ENCODE results near the gene MYOG. TPM values are rescaled to one million over a fixed set of nuclear protein-coding genes. Genes with fewer than 3 reads are reported as not detected.

The MYOG gene
- total RNA-seq, 2 experiments from 2014 or later = not detected

- no peaks in the 10 kb centered on the region for H3K9me2 ChIP-seq (ENCODE audit: insufficient read depth, low read length)
- H3K36me3 ChIP-seq (ENCODE audit: insufficient read depth, low read length) = no peaks in the 10 kb centered on the region
- no peak for DNase-seq (ENCODE audit: low spot score)
- H3K79me2 ChIP-seq (ENCODE audit: insufficient read depth, low read depth, low read length) = no peaks in the 10 kb centered on the region
- no peak within 1 kb of the TSS for H3K4me2 ChIP-seq (ENCODE audit: low read length)
- no peak within 1 kb of the TSS for H3K27ac ChIP-seq (ENCODE audit: low read depth, low read length, poor library complexity, severe bottlenecking)
- H3K4me1 ChIP-seq (ENCODE audit: insufficient read depth, low read length, poor library complexity, severe bottlenecking) = no peaks in the 10 kb centered on the region
- no peaks in the 10 kb centered on the region for H4K20me1 ChIP-seq (ENCODE audit: insufficient read depth, low read length)
- H3K4me3 ChIP-seq (ENCODE audit: low read depth, low read length, poor library complexity, severe bottlenecking) = no peak within 1 kb of the TSS
- intact Hi-C loops (cut with micrococcal nuclease; ENCODE audit: unreplicated experiment) = no loop called here
- TF ChIP-seq EZH2phosphoT487 (IDR thresholded peaks at IDR 0.05; ENCODE audit: borderline replicate concordance, low read depth, low read length) (no peak), CTCF (conservative IDR thresholded peaks at IDR 0.05; ENCODE audit: low read length) (no peak)
- no peaks in the 10 kb centered on the region for H3K9me3 ChIP-seq (ENCODE audit: low read length)
- ChIA-PET CTCF (ENCODE audit: unreplicated experiment) (interaction anchor here (0.6 kb wide), 1 partner anchor 17 kb away, joined by 3 read pairs; no protein-coding TSS in a partner anchor), POLR2A (no interaction called here)
- H2AFZ ChIP-seq (ENCODE audit: low read length) = no peak within 1 kb of the TSS
- no TSS peak for BruUV-seq (replicated peaks)
Measured at GRCh38 chr1:203127666-203128430, 42.0 kb upstream of the MYOG start, which contains the start of gene ADORA1. Gene ADORA1 (plus strand): TSS chr1:203127726. CDS start chr1:203128842, 1,116 bp downstream.

- Histone ChIP-seq H4K20me1 (ENCODE audit: insufficient read depth, low read length) (no peaks in the 10 kb centered on the region), H3K4me3 (ENCODE audit: low read depth, low read length, poor library complexity, severe bottlenecking) (no peak overlapping the region), H2AFZ (ENCODE audit: low read length) (no peak overlapping the region), H3K36me3 (ENCODE audit: insufficient read depth, low read length) (no peaks in the 10 kb centered on the region), H3K27ac (ENCODE audit: low read depth, low read length, poor library complexity, severe bottlenecking) (no peak overlapping the region), H3K9me2 (ENCODE audit: insufficient read depth, low read length) (no peaks in the 10 kb centered on the region), H3K9me3 (ENCODE audit: low read length) (no peaks in the 10 kb centered on the region), H3K4me1 (ENCODE audit: insufficient read depth, low read length, poor library complexity, severe bottlenecking) (no peaks in the 10 kb centered on the region), H3K4me2 (ENCODE audit: low read length) (no peak overlapping the region), H3K79me2 (ENCODE audit: insufficient read depth, low read depth, low read length) (no peaks in the 10 kb centered on the region)
- TF ChIP-seq EZH2phosphoT487 (IDR thresholded peaks at IDR 0.05; ENCODE audit: borderline replicate concordance, low read depth, low read length) = no peak
- no peak for TF ChIP-seq CTCF (conservative IDR thresholded peaks at IDR 0.05; ENCODE audit: low read length)
- DNase-seq (ENCODE audit: low spot score) = no peak
- intact Hi-C loops (cut with micrococcal nuclease; ENCODE audit: unreplicated experiment) = no loop called here
- CTCF ChIA-PET (ENCODE audit: unreplicated experiment) = interaction anchor here (0.6 kb wide), 1 partner anchor 18 kb away, joined by 3 read pairs; no protein-coding TSS in a partner anchor
- no TSS peak for BruUV-seq (replicated peaks)
- POLR2A ChIA-PET = no interaction called here
Measured at GRCh38 chr1:203126866-203127665, 41.3 kb upstream of the MYOG start.
